Neural cell (in vitro differentiated cells): Measurements from ENCODE around the gene MMS19. TPM values are rescaled to one million over a fixed set of nuclear protein-coding genes. Genes with fewer than 3 reads are reported as not detected.

Source experiments
- H2AFZ ChIP-seq: fragments of 200-600, 300-800 bp; sonication (generic), shearing (Covaris generic); 2 replicates; pipeline ENCODE4 v1.6.0; 2014; ENCODE audit warnings: low read depth, mild to moderate bottlenecking, antibody characterized with exemption, low read length, moderate library complexity
- H3F3A ChIP-seq: fragments of 200-600 bp; shearing (Covaris generic); 2 replicates; pipeline ENCODE4 v1.6.1; 2016; ENCODE audit warnings: mild to moderate bottlenecking, moderate library complexity, mixed read lengths, antibody characterized with exemption, low read length; ENCODE audit not compliant: insufficient read depth, poor library complexity, severe bottlenecking
- H3K27ac ChIP-seq: fragments of 200-600, 300-800 bp; sonication (generic), shearing (Covaris generic); 2 replicates; pipeline ENCODE4 v1.5.1; 2014; ENCODE audit warnings: mild to moderate bottlenecking, low read length, moderate library complexity
- H3K27me3 ChIP-seq: fragments of 300-800, 200-600 bp; sonication (generic), shearing (Covaris generic); 2 replicates; pipeline ENCODE4 v1.6.0; 2014; ENCODE audit warnings: mild to moderate bottlenecking, low read depth, low read length, moderate library complexity; ENCODE audit not compliant: insufficient read depth
- H3K36me3 ChIP-seq: fragments of 300-800, 200-600 bp; sonication (generic), shearing (Covaris generic); 2 replicates; pipeline ENCODE4 v1.5.1; 2014; ENCODE audit warnings: mild to moderate bottlenecking, antibody characterized with exemption, low read length, moderate library complexity; ENCODE audit not compliant: insufficient read depth
- H3K4me2 ChIP-seq: fragments of 300-800, 200-600 bp; sonication (generic), shearing (Covaris generic); 2 replicates; pipeline ENCODE4 v1.6.0; 2014; ENCODE audit warnings: mild to moderate bottlenecking, low read length
- H3K4me3 ChIP-seq: fragments of 300-800, 200-600 bp; sonication (generic), shearing (Covaris generic); 2 replicates; pipeline ENCODE4 v1.5.1; 2014; ENCODE audit warnings: mild to moderate bottlenecking, low read length, moderate library complexity
- H3K79me2 ChIP-seq: fragments of 200-600 bp; shearing (Covaris generic); replicated peaks from 2 replicates; pipeline ENCODE4 v1.6.0; 2014; ENCODE audit warnings: mild to moderate bottlenecking, low read length, moderate library complexity; ENCODE audit not compliant: insufficient read depth
- H3K9ac ChIP-seq: fragments of 300-800, 200-600 bp; sonication (generic), shearing (Covaris generic); 2 replicates; pipeline ENCODE4 v1.6.1; 2016; ENCODE audit warnings: mild to moderate bottlenecking, low read length, mixed read lengths
- H3K9me2 ChIP-seq: fragments of 200-600 bp; shearing (Covaris generic); 2 replicates; pipeline ENCODE4 v1.6.1; 2016; ENCODE audit warnings: mild to moderate bottlenecking, low read length, mixed read lengths; ENCODE audit not compliant: insufficient read depth
- H3K9me3 ChIP-seq: fragments of 200-600, 300-800 bp; sonication (generic), shearing (Covaris generic); 2 replicates; pipeline ENCODE4 v1.6.1; 2016; ENCODE audit warnings: mild to moderate bottlenecking, mixed run types, low read length, moderate library complexity, mixed read lengths
- H4K20me1 ChIP-seq: fragments of 200-600 bp; shearing (Covaris generic); 2 replicates; pipeline ENCODE4 v1.6.1; 2016; ENCODE audit warnings: mild to moderate bottlenecking, mixed run types; ENCODE audit not compliant: insufficient read depth
- CTCF ChIP-seq: fragments of 450-650 bp; IDR thresholded peaks from 2 replicates; pipeline ENCODE4 v1.5.1; 2014; ENCODE audit warnings: antibody characterized with exemption, mild to moderate bottlenecking, moderate library complexity; ENCODE audit not compliant: poor library complexity, severe bottlenecking
- EP300 ChIP-seq: fragments of 450-650 bp; conservative IDR thresholded peaks from 2 replicates; pipeline ENCODE4 v1.6.1; 2014; ENCODE audit warnings: antibody characterized with exemption, mild to moderate bottlenecking, moderate library complexity; ENCODE audit not compliant: poor library complexity, severe bottlenecking
- EZH2 ChIP-seq: fragments of 200-600, 300-800 bp; shearing (Covaris generic), sonication (generic); IDR thresholded peaks from 2 replicates; pipeline ENCODE4 v1.6.1; 2014; ENCODE audit warnings: antibody characterized with exemption, low read length, borderline replicate concordance, mild to moderate bottlenecking; ENCODE audit not compliant: insufficient read depth, poor library complexity, severe bottlenecking
- MXI1 ChIP-seq: fragments of 450-650 bp; conservative IDR thresholded peaks from 2 replicates; pipeline ENCODE4 v1.6.1; 2014; ENCODE audit warnings: antibody characterized with exemption, mild to moderate bottlenecking; ENCODE audit not compliant: poor library complexity, severe bottlenecking
- POLR2AphosphoS5 ChIP-seq: IDR thresholded peaks from 2 replicates; pipeline ENCODE4 v1.6.1; 2012
- RAD21 ChIP-seq: fragments of 450-650 bp; conservative IDR thresholded peaks from 2 replicates; pipeline ENCODE4 v1.6.1; 2014; ENCODE audit warnings: antibody characterized with exemption, mild to moderate bottlenecking, moderate library complexity
- REST ChIP-seq: IDR thresholded peaks from 2 replicates; pipeline ENCODE4 v1.6.1; 2012; ENCODE audit warnings: borderline replicate concordance
- SMC3 ChIP-seq: fragments of 450-650 bp; conservative IDR thresholded peaks from 2 replicates; pipeline ENCODE4 v1.6.1; 2014; ENCODE audit warnings: antibody characterized with exemption, mild to moderate bottlenecking, moderate library complexity; ENCODE audit not compliant: poor library complexity
- TAF1 ChIP-seq: IDR thresholded peaks from 2 replicates; pipeline ENCODE4 v1.6.1; 2012; ENCODE audit warnings: low read depth
- polyA plus RNA-seq: library from polyadenylated mRNA; depleted of rRNA; stranded (reverse); fragments of >200 nt; gene quantifications from 2 replicates; pipeline ENCODE4 v1.2.3, GENCODE V29; 2014

The MMS19 gene
- polyA plus RNA-seq, 1 donor from 2014 or later = 54.1 TPM

- Histone ChIP-seq H3K79me2 (no peaks in the 10 kb centered on the region), H2AFZ (peak overlapping the region; percentile 0), H3F3A (no peaks in the 10 kb centered on the region), H3K4me2 (peak overlapping the region; percentile 8), H3K9ac (no peak overlapping the region), H3K9me2 (no peaks in the 10 kb centered on the region), H4K20me1 (no peaks in the 10 kb centered on the region), H3K36me3 (no peaks in the 10 kb centered on the region), H3K9me3 (no peaks in the 10 kb centered on the region), H3K27ac (peak overlapping the region; percentile 48), H3K27me3 (no peaks in the 10 kb centered on the region), H3K4me3 (peak overlapping the region; percentile 19)
- TF ChIP-seq EP300 = peak; percentile 45
- TF ChIP-seq POLR2AphosphoS5 = peak; percentile 68
- TF ChIP-seq RAD21 = no peak
Observed at GRCh38 chr10:97519342-97519741, 21.1 kb upstream of the MMS19 start.

- no peaks in the 10 kb centered on the region for H3K36me3 ChIP-seq
- no peaks in the 10 kb centered on the region for H3K79me2 ChIP-seq
- H3K9me2 ChIP-seq = no peaks in the 10 kb centered on the region
- H3K9ac ChIP-seq = no peak overlapping the region
- H2AFZ ChIP-seq = no peak overlapping the region
- no peaks in the 10 kb centered on the region for H3K27me3 ChIP-seq
- peak overlapping the region; percentile 19 for H3K4me3 ChIP-seq
- H3K27ac ChIP-seq = peak overlapping the region; percentile 48
- no peaks in the 10 kb centered on the region for H3F3A ChIP-seq
- no peaks in the 10 kb centered on the region for H3K9me3 ChIP-seq
- no peaks in the 10 kb centered on the region for H4K20me1 ChIP-seq
- TF ChIP-seq CTCF (no peak), MXI1 (no peak), POLR2AphosphoS5 (no peak), SMC3 (no peak), EP300 (no peak), EZH2 (no peak)
- no peak overlapping the region for H3K4me2 ChIP-seq
Observed at GRCh38 chr10:97518301-97519043, 20.2 kb upstream of the MMS19 start.

- Histone ChIP-seq H3K9me2 (no peaks in the 10 kb centered on the region), H3K9ac (no peak overlapping the region), H3K27me3 (no peaks in the 10 kb centered on the region), H3K4me3 (no peak overlapping the region), H3K9me3 (no peaks in the 10 kb centered on the region), H3K36me3 (no peaks in the 10 kb centered on the region), H2AFZ (no peak overlapping the region), H3K4me2 (no peak overlapping the region), H4K20me1 (no peaks in the 10 kb centered on the region), H3K79me2 (no peaks in the 10 kb centered on the region), H3F3A (no peaks in the 10 kb centered on the region), H3K27ac (no peak overlapping the region)
- TF ChIP-seq TAF1 (no peak), CTCF (no peak), REST (no peak), POLR2AphosphoS5 (no peak), MXI1 (no peak), SMC3 (no peak), EZH2 (no peak), RAD21 (no peak), EP300 (no peak)
Observed at GRCh38 chr10:97517778-97518300, 19.6 kb upstream of the MMS19 start.
